ENCODE data around the gene CBARP.

DNA sequence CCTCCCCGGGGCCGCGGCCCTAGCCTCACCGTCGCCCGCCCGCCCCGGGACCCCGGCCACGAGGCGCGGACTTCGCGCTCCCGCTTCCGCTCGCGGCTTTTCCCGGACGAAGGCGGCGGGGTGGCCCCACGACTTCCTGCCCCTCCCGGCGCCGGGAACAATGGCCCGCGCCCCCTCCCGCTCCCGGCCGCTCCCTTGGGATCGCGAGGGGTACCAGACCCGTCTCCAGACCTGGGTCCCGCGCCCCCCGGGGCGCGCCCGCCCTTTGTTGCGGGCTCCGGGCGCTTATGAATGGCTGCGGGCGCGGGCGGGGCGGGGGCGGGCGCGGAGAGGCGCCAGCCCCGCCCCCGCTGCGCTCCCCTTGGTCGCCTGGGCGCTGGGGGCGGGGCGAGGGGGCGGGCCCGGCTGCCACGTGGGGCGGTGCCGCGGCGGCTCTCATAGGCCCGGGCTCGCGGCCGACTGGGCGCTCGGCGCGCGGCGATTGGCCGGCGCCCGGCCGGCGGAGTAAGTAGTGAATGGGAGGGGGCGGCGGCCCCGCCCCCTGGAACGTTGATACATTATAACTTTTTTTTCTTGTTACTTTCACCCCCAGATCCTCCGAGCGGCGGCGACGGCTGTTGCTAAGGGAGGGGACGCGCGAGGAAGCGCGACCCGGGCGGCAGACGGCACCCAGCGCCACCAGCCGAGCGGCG lies 11.6 kb upstream of the CBARP start:
- TF ChIP-seq GABPA (tag; conservative IDR thresholded peaks at IDR 0.05; ENCODE audit: low read depth) (peak; percentile 89), MTA1 (IDR thresholded peaks at IDR 0.05; ENCODE audit: borderline replicate concordance) (no peak), RFX5 (IDR thresholded peaks at IDR 0.05; ENCODE audit: low read depth, low read length) (no peak), PHB (CRISPR knock-in tag; IDR thresholded peaks at IDR 0.05) (no peak), POLR2A (conservative IDR thresholded peaks at IDR 0.05) (peak; percentile 76)
- TF ChIP-seq, protein P1, sequence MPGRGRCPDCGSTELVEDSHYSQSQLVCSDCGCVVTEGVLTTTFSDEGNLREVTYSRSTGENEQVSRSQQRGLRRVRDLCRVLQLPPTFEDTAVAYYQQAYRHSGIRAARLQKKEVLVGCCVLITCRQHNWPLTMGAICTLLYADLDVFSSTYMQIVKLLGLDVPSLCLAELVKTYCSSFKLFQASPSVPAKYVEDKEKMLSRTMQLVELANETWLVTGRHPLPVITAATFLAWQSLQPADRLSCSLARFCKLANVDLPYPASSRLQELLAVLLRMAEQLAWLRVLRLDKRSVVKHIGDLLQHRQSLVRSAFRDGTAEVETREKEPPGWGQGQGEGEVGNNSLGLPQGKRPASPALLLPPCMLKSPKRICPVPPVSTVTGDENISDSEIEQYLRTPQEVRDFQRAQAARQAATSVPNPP (IDR thresholded peaks at IDR 0.05; ENCODE audit: borderline replicate concordance, insufficient read depth, insufficient read length), result no peak

All from K562 (cell line).